A204.1 (cell line): ENCODE measurements around the gene CITED4.

Experiments used
- FAIRE-seq: peaks from 2 replicates; lab custom pipeline; 2012; peaks lifted over from hg19 to GRCh38; lab: Jason Lieb, UNC

The CITED4 gene

DNA sequence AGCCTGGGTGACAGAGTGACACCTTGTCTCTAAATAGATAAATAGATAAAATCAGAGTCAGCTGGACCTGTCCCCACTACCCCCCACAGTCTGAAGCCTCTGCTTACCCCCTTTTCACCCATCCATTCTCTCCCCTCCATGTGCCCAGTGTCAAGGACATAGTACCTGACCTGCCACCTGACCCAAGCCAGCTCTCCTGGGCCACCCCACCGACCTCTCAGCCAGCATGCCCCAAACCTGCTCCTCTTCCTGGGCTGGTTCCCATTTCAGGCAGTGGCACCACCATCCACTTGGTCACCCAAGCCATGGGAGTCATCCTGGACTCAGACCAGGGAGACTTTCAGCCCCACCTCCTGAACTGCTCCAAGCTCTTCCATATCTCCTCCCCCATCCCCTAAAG, 28.2 kb downstream of the CITED4 start:
- no peak for FAIRE-seq

DNA sequence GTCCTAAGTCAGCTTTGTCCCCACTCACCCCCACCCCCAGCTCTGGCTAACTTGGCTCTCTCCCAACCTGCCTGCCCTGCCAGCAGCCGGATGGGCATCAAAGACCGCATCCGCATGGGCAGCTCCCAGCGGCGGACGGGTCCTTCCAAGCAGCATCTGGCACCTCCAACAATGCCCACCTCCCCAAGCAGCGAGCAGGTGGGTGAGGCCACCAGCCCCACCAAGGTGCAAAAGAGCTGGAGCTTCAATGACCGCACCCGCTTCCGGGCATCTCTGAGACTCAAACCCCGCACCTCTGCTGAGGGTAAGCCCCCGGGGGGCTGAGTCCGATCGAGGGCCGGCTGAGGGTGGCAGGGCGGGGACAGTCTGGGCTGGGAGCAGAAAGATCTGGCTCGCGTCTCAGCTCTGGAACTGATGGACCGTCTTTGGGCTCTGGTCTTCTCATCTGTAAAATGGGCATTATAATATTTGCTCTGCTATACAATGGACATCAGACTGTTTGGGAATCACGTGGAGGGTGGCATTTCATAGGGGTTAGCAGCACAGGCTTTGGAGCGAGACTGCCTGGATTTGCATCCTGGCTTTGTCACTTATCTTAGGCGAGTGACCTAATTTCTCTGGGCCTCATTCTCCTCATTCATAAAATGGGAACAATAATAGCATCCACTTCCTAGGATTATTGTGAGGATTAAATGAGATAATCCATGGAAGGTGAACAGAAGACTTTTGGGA, 31.0 kb downstream of the CITED4 start:
- FAIRE-seq, result no peak

DNA sequence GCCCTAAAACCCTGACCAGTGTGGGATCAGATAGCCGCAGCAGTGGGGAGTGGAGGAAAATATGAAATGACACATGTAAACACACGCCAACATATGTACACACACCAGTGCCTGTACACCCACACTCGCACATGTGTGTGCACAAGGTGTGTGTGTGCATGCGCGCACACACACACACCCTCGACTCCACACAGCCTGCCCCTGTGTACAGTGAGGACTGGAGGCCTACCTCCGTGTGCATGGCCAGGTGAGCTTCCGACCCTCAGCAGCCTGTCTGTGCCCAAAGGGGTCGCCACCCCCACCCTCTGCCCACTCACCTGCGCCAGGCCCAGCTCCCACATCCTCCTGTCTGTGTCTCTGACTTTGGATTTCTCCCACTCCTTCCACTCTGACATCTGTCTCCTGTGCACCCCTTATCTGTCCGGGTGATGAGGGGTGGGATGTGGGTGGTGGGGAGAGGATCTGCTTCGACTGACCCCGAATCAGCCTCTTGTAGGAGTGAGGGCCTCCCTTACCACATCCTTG, 31.7 kb downstream of the CITED4 start:
- no peak for FAIRE-seq

DNA sequence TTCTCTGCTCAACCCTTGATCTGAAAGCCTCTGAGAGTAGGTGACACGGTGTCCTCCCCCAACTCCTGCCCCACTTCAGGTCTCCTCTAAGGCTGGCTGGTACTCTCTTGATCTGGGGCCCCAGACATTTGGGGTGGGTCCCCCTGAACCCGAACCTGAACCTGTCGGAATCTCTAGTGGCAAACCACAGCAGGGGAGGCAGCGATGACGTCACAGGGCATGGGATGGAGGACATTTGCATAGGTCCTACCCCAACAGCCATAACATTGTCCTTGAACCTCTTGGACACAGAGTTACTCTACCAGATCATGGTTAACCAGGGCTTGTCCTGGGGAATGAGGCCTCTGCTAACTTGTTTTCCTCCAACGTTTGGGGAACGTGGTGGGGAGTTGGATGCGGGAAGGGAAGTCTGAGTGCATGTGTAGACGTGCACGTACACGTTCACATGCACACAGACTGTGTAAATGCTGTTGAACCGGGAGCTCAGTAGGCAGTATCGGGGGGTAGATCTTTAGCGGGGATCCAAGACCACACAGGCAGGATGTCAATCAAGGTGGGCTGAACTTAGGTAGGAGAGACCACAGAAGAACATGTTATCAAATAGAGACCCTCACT, 32.4 kb downstream of the CITED4 start:
- FAIRE-seq, result no peak

DNA sequence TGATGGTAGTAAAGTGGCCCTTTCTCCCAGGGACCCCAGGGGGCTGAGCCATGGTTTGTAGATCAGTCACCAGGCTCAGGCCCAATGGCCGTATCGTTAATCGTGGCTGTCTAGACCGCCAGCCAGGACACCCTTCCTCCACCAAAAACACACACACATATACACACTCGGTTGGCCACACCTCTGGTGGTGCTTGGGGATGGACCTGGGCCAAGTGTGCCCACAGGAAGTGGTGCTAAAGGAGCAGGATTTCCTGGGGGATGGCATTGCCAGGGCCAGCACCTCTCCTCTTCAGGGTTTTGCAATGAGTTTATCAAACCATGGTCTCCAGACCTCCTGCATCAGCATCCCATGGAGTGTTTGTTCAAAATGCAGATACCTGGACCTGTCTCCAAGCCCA, 36.2 kb downstream of the CITED4 start:
- FAIRE-seq, result no peak

DNA sequence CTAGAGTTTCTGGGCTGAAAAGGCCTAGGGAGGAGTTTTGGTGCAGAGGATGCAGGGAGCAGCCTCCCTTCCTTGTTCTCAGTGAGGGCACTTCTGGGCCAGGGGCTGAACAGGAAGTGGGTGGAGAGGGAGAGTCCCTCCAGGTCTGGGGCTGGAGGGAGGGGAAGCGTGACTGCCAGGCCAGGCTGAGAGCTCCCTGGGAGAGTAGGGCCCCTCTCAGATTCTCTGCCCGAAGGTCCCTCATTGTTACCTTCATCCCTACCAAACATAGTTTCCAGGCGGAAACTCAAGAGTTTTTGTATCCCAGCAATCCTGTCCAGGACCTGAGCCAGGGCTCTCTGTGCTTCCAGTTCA, 36.8 kb downstream of the CITED4 start:
- no peak for FAIRE-seq

DNA sequence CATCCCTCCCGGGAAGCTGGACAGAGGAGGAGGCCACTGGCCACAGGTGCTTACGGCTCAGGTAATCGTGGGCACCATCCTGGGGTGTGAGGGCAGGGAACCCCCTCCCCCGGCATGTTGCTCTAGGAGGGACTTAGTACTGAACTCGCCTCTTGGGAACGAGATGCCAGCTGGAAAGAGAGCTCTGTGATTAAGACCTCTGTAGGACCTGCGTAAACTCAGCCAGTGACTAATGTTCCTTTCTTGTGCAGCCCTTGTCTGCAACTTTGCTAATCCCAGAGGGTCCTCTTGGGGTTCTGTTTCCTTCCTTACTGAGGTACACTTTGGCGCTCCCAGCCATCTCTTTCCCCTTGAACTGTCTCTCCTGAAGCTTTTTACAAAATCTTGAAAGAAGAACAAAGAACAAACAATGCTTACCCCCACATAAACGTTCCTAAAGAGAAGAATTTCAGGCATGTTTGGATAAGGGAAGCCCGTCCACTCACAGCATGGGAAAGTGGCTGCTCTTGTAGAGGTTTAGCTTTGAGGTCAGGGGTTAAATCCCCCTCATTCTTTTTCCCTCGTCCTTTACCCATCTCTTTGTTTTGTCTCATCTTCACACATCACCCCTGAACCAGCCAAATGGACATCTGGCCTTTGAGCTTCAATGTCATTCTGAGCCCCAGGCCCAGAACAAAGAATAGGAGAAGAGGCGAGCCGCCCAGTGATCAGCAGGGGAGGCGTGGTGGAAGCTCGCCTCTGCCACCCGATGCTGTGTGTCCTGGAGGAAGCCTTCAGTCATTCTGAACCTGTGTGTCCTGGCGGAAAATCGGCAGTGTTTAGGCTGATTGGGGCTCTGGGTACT, 37.4 kb downstream of the CITED4 start:
- FAIRE-seq, result no peak

DNA sequence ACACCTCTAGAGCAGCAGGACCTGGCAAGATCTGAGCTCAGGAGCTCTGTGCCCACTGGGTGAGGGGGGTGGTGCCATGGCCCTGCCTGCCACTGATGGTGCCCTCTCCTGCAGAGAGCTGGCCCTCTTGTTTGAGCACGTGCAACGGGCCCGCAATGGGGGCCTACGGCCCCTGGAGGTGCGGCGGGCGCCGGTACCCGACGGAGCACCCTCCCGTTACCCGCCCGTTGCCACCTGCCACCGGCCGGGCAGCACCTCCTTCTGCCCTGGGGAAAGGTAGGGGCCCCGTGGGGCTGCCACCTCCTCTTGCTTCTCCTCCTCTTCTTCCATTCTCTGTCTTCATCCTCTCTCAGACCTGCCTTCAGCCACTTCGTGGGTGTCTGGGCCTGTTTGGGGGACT, 38.2 kb downstream of the CITED4 start:
- FAIRE-seq, result no peak

DNA sequence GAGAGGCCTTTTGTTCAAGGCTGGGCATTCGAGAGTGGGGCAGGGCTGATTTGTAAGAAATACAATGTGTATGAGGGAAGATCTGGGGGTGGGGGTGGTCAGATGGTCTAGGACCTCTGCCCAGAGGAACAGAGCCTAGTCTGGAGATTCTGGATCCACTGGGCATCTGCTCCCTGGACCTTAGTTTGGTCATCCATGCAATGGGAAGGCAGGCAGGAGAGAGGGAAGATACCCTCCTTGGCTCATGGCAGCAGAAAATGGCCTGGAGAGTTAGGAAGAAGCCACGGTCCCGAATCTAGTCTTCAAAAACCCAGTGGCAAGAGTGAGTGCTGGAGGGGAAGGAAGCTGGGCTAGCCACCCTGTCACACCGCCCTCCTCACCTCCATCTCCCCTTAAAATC, 38.8 kb downstream of the CITED4 start:
- FAIRE-seq, result no peak

DNA sequence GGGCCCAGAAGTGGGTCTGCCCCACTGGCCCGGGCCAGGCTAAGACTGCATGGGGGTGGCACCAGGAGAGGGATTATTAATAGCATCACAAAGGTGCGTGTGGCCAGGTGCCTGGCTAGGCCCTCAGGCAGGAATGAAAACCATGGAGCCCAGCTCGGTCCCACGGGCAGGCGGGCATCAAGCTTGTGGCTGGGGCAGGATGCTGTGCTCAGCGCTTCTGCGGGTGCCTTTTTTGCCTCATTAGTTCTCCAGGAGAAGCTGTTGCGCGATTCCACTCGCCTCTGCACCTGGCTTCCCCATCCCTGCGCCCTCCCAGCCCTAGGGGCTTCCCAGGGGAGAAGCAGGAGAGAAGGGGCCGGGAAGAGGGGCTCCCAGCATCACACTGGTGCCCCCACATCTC, 39.3 kb downstream of the CITED4 start:
- FAIRE-seq, result no peak

DNA sequence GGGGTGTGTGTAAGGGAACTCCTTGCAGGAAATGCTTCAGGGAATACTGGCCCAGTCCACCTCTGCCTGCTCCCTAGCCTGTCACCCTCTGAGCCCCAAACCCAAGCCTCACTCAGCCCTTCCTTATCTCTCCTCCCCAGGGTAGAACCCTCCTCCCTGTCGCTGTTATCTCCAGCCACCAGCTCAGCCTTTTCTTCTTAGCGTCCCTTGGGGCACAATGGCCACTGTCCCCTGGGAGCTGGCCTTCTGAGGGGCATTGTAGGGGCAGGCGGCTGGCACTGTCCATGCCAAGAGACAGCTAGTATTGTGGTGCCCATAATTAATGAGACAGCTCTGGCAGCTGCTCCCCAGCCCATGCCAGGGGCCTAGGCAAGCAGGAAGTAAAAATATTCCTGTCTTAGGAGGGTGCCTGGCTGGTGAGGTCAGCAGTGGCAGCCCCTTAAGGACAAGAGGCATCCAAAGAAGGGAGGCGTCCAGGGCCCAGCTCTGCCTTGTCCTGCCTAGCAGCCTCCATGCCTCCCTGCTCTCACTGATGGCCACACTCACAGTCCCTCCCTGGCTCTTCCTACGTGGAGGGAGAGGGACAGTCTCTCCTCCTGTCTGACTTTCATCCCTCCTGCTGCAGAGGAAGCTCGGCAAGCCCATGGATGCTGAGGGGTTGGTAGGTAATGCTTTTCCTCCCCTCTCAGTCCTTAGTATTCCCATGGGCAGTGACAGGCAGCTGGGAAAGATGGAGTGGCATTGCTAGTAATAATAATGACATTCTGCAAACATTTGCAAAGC, 41.1 kb downstream of the CITED4 start:
- FAIRE-seq, result no peak

DNA sequence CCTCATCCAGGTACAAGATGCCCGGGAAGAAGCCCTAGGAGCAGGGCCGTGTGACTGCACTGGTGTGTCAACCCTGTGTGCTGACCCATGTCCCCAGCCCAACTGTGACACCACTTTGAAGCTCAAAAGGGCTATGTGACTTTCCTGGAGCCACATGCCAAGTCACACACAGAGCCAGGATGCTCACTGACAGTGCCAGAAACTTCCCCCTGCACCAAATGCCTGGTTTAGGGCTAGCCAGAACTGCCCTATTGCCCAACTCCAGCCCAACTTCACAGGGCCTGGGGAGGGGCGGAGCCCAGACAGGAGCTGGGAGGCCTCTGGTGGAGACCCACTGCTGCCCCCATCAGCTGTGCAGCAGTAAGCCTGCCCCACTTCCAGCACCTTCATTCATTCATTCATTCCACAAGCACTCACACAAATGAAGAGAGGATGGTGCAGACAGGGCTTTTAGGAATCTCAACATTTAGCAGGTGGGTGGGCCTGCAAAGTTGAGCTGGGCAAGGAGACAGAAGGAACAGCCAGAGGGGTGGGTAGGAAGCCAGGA, 41.8 kb downstream of the CITED4 start:
- FAIRE-seq, result no peak

DNA sequence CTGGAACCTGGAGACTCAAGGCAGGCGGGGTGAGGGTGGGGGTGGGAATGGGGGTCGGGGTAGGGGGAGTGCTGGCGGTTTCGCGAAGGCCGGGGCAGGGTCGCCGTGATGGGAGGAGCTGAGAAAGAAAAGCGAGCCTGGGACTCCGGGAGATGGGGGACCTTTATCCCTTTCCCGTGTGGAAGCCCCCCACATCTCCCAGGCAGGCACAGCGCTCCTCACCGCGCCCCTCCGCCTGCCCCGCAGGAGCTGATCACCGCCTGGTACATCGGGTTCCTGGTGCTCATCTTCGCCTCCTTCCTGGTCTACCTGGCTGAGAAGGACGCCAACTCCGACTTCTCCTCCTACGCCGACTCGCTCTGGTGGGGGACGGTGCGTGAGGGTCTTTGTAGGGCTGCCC, 43.1 kb downstream of the CITED4 start:
- no peak for FAIRE-seq

DNA sequence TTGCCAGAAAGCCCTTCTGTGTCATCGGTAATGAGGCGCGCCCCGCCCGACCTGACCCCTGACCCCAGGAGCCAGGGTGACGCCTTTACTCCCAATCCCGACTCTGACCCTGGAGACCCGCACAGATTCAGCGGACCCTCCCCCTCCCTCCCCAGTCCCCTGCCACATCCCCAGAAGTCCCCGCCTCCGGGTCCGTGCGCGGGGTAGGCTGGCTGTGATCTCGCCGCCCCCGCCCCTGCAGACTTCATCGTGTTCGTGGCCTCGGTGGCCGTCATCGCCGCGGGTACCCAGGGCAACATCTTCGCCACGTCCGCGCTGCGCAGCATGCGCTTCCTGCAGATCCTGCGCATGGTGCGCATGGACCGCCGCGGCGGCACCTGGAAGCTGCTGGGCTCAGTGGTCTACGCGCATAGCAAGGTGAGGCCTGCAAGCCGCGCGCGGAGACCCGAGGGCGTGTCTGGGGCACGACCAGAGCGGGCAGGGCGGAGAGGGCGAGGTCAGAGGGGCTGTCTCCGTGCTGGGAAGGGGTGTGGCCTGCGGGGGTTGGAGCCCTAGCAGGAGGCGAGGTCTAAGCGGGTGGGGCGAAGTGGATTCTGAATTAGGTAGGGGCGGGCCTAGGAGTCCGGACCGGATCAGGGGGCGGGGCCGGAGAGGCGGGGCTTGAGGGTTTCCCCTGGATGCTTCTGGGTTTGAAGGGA, 43.8 kb downstream of the CITED4 start:
- FAIRE-seq, result no peak

DNA sequence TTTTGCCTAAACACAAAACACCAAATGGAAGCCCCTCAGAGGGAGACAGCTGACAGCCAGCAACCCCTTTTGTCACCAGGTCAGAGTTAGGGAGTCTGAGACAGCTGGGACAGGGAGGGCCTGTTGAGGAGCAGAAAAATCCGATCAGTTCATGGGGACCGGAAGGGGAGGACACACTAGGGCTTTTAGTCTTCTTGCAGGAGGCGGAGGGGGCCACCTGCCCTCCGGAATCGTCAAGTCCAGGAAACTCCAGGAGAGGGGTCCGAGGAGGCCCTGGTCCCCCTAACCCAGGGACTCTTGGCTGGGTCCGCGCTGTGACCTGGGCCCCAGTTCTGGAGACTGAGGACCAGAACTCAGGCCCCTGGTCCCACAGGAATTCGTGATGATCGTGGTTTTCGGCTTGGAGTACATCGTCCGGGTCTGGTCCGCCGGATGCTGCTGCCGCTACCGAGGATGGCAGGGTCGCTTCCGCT, 44.3 kb downstream of the CITED4 start:
- no peak for FAIRE-seq

DNA sequence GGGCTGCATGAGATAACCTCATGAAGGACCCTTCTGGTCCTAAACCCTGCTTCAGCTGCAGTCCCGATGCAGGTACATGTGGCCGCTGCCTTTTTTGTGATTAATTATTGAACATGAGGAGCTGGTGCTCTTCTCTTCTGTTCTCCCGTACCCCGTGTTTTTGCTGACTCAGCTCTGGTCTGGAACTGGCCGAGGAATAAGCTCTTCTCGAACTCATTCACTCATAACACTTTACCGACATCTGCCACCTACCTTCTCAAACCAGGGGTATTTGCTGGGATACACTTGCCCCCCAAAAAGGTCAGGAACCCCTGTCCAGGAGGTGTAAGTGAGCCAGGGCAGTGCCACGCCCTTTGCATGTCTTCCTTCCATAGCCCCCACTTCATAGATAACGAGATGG, 46.7 kb downstream of the CITED4 start:
- no peak for FAIRE-seq
